Ascending aorta (tissue), 2 donors: ENCODE data around the gene SPOPL. TPM values are rescaled to one million over a fixed set of nuclear protein-coding genes. Genes with fewer than 3 reads are reported as not detected.
"Not testable (repeated sequence)": the region's sequence is repeated elsewhere in the genome, so short reads cannot be mapped to it uniquely, and the experiment has no call there.

Source experiments
- DNase-seq, 2 donors: peaks; one replicate each; pipeline ENCODE4 v3.0.0-alpha.2; 2019; ENCODE audit warnings: low spot score in 2 of 2
- H3K27ac ChIP-seq, 2 donors: fragments of 200-600 bp; sonication (generic); one replicate each; pipeline ENCODE4 v1.5.1; 2016 to 2017; ENCODE audit warnings: mild to moderate bottlenecking in 1 of 2
- H3K27me3 ChIP-seq: fragments of 200-600 bp; sonication (generic); one replicate; pipeline ENCODE4 v1.5.1; 2017
- H3K36me3 ChIP-seq, 2 donors: fragments of 200-600 bp; sonication (generic); one replicate each; pipeline ENCODE4 v1.5.1; 2016
- H3K4me1 ChIP-seq, 2 donors: fragments of 200-600 bp; sonication (generic); one replicate each; pipeline ENCODE4 v1.5.1; 2016 to 2017; ENCODE audit warnings: mild to moderate bottlenecking in 1 of 2
- H3K4me3 ChIP-seq, 2 donors: fragments of 200-600 bp; sonication (generic); one replicate each; pipeline ENCODE4 v1.5.1; 2016 to 2017; ENCODE audit warnings: mild to moderate bottlenecking in 1 of 2
- H3K9me3 ChIP-seq, 2 donors: fragments of 200-600 bp; sonication (generic); one replicate each; pipeline ENCODE4 v1.5.1; 2016
- CTCF ChIP-seq, 3 experiments: fragments of 200-600 bp in 2 of 3; fragments of 450-650 bp in 1 of 3; sonication (generic) in 2 of 3; IDR thresholded peaks; one replicate each; pipeline ENCODE4 v1.5.1; 2016 to 2019; ENCODE audit warnings: antibody characterized with exemption in 3 of 3, mild to moderate bottlenecking in 1 of 3, moderate library complexity in 1 of 3
- intact Hi-C: fragments of 100-400 bp; cut with DNase I; formaldehyde crosslinking; loops from one replicate; pipeline ENCODE4 v1.15.1; 2023
- total RNA-seq: library from RNA; depleted of rRNA; stranded (reverse); fragments of >200 nt; gene quantifications from one replicate; pipeline ENCODE4 v1.1.0, GENCODE V29; 2016

SPOPL gene
- total RNA-seq, 1 donor from 2014 or later = 9.0 TPM

GRCh38 chr2:138475277-138475776 is 26.2 kb upstream of the SPOPL start:
- Histone ChIP-seq H3K36me3 (no peaks in the 10 kb centered on the region), H3K4me1 (no peaks in the 10 kb centered on the region), H3K27ac (no peak overlapping the region), H3K9me3 (no peaks in the 10 kb centered on the region), H3K27me3 (no peaks in the 10 kb centered on the region), H3K4me3 (no peak overlapping the region)
- intact Hi-C loops = no loop called here
- DNase-seq = no peak
- TF ChIP-seq CTCF (IDR thresholded peaks at IDR 0.05) = no peak

- no peaks in the 10 kb centered on the region for H3K36me3 ChIP-seq
- DNase-seq = no peak
- no peak overlapping the region for H3K4me3 ChIP-seq
- H3K9me3 ChIP-seq = no peaks in the 10 kb centered on the region
- TF ChIP-seq CTCF (IDR thresholded peaks at IDR 0.05) = no peak
- H3K4me1 ChIP-seq = no peaks in the 10 kb centered on the region
- no peak overlapping the region for H3K27ac ChIP-seq
- intact Hi-C loops = no loop called here
- H3K27me3 ChIP-seq = no peaks in the 10 kb centered on the region
These were observed 25.4 kb upstream of the SPOPL start for GRCh38 chr2:138476186-138476585.

GRCh38 chr2:138476940-138477339 is 24.6 kb upstream of the SPOPL start:
- no peak for TF ChIP-seq CTCF (IDR thresholded peaks at IDR 0.05)

GRCh38 chr2:138482796-138483195 is 18.8 kb upstream of the SPOPL start:
- DNase-seq, H3K4me1 ChIP-seq, H3K9me3 ChIP-seq, H3K4me3 ChIP-seq, H3K36me3 ChIP-seq, H3K27me3 ChIP-seq, intact Hi-C loops, H3K27ac ChIP-seq: not testable (repeated sequence)

More at GRCh38 chr2:138476940-138477339, 24.6 kb upstream of the SPOPL start:
- H3K27me3 ChIP-seq = no peaks in the 10 kb centered on the region
- no peak for DNase-seq
- H3K9me3 ChIP-seq = no peaks in the 10 kb centered on the region
- H3K4me1 ChIP-seq = no peaks in the 10 kb centered on the region
- H3K4me3 ChIP-seq = no peak overlapping the region
- H3K36me3 ChIP-seq = no peaks in the 10 kb centered on the region
- H3K27ac ChIP-seq = no peak overlapping the region
- intact Hi-C loops = no loop called here

GRCh38 chr2:138485019-138485418 is 16.6 kb upstream of the SPOPL start:
- intact Hi-C loops = no loop called here
- DNase-seq = no peak
- Histone ChIP-seq H3K36me3 (no peaks in the 10 kb centered on the region), H3K4me3 (no peak overlapping the region), H3K27me3 (no peaks in the 10 kb centered on the region), H3K27ac (no peak overlapping the region), H3K9me3 (no peaks in the 10 kb centered on the region), H3K4me1 (no peaks in the 10 kb centered on the region)
- TF ChIP-seq CTCF (IDR thresholded peaks at IDR 0.05) = no peak

GRCh38 chr2:138486363-138487198 is 15.0 kb upstream of the SPOPL start:
- no peak for TF ChIP-seq CTCF (IDR thresholded peaks at IDR 0.05)
- H3K4me3 ChIP-seq = no peak overlapping the region
- H3K9me3 ChIP-seq = no peaks in the 10 kb centered on the region
- H3K36me3 ChIP-seq = no peaks in the 10 kb centered on the region
- H3K27ac ChIP-seq = no peak overlapping the region
- no peaks in the 10 kb centered on the region for H3K4me1 ChIP-seq
- intact Hi-C loops = no loop called here
- no peak for DNase-seq
- no peaks in the 10 kb centered on the region for H3K27me3 ChIP-seq
